HEK293 (cell line): ENCODE measurements around the gene AMD1.

ENCODE experiments used
- HOXC10 ChIP-seq: sonication (generic); formaldehyde crosslinking; IDR thresholded peaks from 2 replicates; pipeline ENCODE4 v1.8.1; 2023; ENCODE audit warnings: mild to moderate bottlenecking, missing genetic modification reagents
- KLF16 ChIP-seq: fragments of 450-650 bp; formaldehyde crosslinking; IDR thresholded peaks from 2 replicates; pipeline ENCODE4 v1.5.1; 2017; ENCODE audit warnings: missing biosample characterization, missing genetic modification characterization
- MYNN ChIP-seq: fragments of 450-650 bp; formaldehyde crosslinking; IDR thresholded peaks from 2 replicates; pipeline ENCODE4 v1.5.1; 2016; ENCODE audit warnings: missing biosample characterization, missing genetic modification characterization, borderline replicate concordance
- PATZ1 ChIP-seq: fragments of 450-650 bp; formaldehyde crosslinking; IDR thresholded peaks from 2 replicates; pipeline ENCODE4 v1.5.1; 2016; ENCODE audit warnings: missing biosample characterization, missing genetic modification characterization
- SP2 ChIP-seq: fragments of 450-650 bp; formaldehyde crosslinking; IDR thresholded peaks from 2 replicates; pipeline ENCODE4 v1.5.1; 2016; ENCODE audit warnings: missing biosample characterization, missing genetic modification characterization
- TCF7L2 ChIP-seq: IDR thresholded peaks from 2 replicates; pipeline ENCODE4 v1.6.1; 2011; ENCODE audit warnings: low read depth, mild to moderate bottlenecking, inconsistent platforms, low read length, moderate library complexity, borderline replicate concordance
- ZBTB1 ChIP-seq: fragments of 450-650 bp; formaldehyde crosslinking; IDR thresholded peaks from 2 replicates; pipeline ENCODE4 v1.5.1; 2016; ENCODE audit warnings: missing biosample characterization, missing genetic modification characterization
- ZBTB20 ChIP-seq: fragments of 450-650 bp; formaldehyde crosslinking; IDR thresholded peaks from 2 replicates; pipeline ENCODE4 v1.5.1; 2016; ENCODE audit warnings: missing biosample characterization, missing genetic modification characterization
- ZBTB44 ChIP-seq: fragments of 450-650 bp; IDR thresholded peaks from 2 replicates; pipeline ENCODE4 v1.5.1; 2018; ENCODE audit warnings: missing biosample characterization, mild to moderate bottlenecking, missing genetic modification characterization
- ZBTB48 ChIP-seq: fragments of 450-650 bp; formaldehyde crosslinking; IDR thresholded peaks from 2 replicates; pipeline ENCODE4 v1.5.1; 2016; ENCODE audit warnings: missing biosample characterization, missing genetic modification characterization
- ZBTB8A ChIP-seq: fragments of 450-650 bp; formaldehyde crosslinking; IDR thresholded peaks from 2 replicates; pipeline ENCODE4 v1.5.1; 2016; ENCODE audit warnings: missing biosample characterization, missing genetic modification characterization
- ZFP3 ChIP-seq: fragments of 450-650 bp; formaldehyde crosslinking; IDR thresholded peaks from 2 replicates; pipeline ENCODE4 v1.5.1; 2016; ENCODE audit warnings: low read depth, missing biosample characterization, missing genetic modification characterization
- ZFP37 ChIP-seq: fragments of 450-650 bp; formaldehyde crosslinking; IDR thresholded peaks from 2 replicates; pipeline ENCODE4 v1.5.1; 2016; ENCODE audit warnings: missing biosample characterization, missing genetic modification characterization
- ZNF138 ChIP-seq: fragments of 450-650 bp; formaldehyde crosslinking; IDR thresholded peaks from 2 replicates; pipeline ENCODE4 v1.5.1; 2016; ENCODE audit warnings: missing biosample characterization, missing genetic modification characterization, borderline replicate concordance
- ZNF16 ChIP-seq: fragments of 450-650 bp; formaldehyde crosslinking; IDR thresholded peaks from 2 replicates; pipeline ENCODE4 v1.5.1; 2016; ENCODE audit warnings: low read depth, missing biosample characterization, missing genetic modification characterization
- ZNF248 ChIP-seq: fragments of 450-650 bp; formaldehyde crosslinking; IDR thresholded peaks from 2 replicates; pipeline ENCODE4 v1.5.1; 2017; ENCODE audit warnings: missing biosample characterization, missing genetic modification characterization
- ZNF404 ChIP-seq: fragments of 450-650 bp; formaldehyde crosslinking; IDR thresholded peaks from 2 replicates; pipeline ENCODE4 v1.5.1; 2017; ENCODE audit warnings: missing biosample characterization, missing genetic modification characterization
- ZNF514 ChIP-seq: fragments of 450-650 bp; formaldehyde crosslinking; IDR thresholded peaks from 2 replicates; pipeline ENCODE4 v1.5.1; 2016; ENCODE audit warnings: missing biosample characterization, missing genetic modification characterization
- ZNF529 ChIP-seq: fragments of 450-650 bp; formaldehyde crosslinking; IDR thresholded peaks from 2 replicates; pipeline ENCODE4 v1.5.1; 2017; ENCODE audit warnings: missing genetic modification characterization, missing biosample characterization; ENCODE audit not compliant: insufficient replicate concordance
- ZNF561 ChIP-seq: fragments of 450-650 bp; IDR thresholded peaks from 2 replicates; pipeline ENCODE4 v1.5.1; 2018; ENCODE audit warnings: missing biosample characterization, missing genetic modification characterization, borderline replicate concordance
- ZNF645 ChIP-seq: fragments of 450-650 bp; formaldehyde crosslinking; IDR thresholded peaks from 2 replicates; pipeline ENCODE4; 2016; ENCODE audit warnings: missing biosample characterization, missing genetic modification characterization
- ZNF660 ChIP-seq: fragments of 450-650 bp; IDR thresholded peaks from 2 replicates; pipeline ENCODE4 v1.5.1; 2018; ENCODE audit warnings: missing biosample characterization, mild to moderate bottlenecking, missing genetic modification characterization
- ZNF664 ChIP-seq: fragments of 450-650 bp; formaldehyde crosslinking; IDR thresholded peaks from 2 replicates; pipeline ENCODE4 v1.5.1; 2016; ENCODE audit warnings: missing biosample characterization, missing genetic modification characterization
- ZNF670 ChIP-seq: fragments of 450-650 bp; formaldehyde crosslinking; IDR thresholded peaks from 2 replicates; pipeline ENCODE4 v1.5.1; 2016; ENCODE audit warnings: missing biosample characterization, missing genetic modification characterization, low read depth
- ZSCAN16 ChIP-seq: fragments of 450-650 bp; formaldehyde crosslinking; IDR thresholded peaks from 2 replicates; pipeline ENCODE4 v1.5.1; 2016; ENCODE audit warnings: missing biosample characterization, missing genetic modification characterization
- TF ChIP-seq, protein P1 (sequence below): fragments of 450-650 bp; formaldehyde crosslinking; IDR thresholded peaks from 2 replicates; pipeline ENCODE4 v1.5.1; 2016; ENCODE audit warnings: missing biosample characterization, missing genetic modification characterization
- TF ChIP-seq, protein P2 (sequence below): IDR thresholded peaks from 2 replicates; pipeline ENCODE4 v1.6.1; 2011; ENCODE audit warnings: mild to moderate bottlenecking, low read depth, low read length, borderline replicate concordance
- TF ChIP-seq, protein P3 (sequence below): fragments of 450-650 bp; formaldehyde crosslinking; IDR thresholded peaks from 2 replicates; pipeline ENCODE4 v1.5.1; 2016; ENCODE audit warnings: missing biosample characterization, missing genetic modification characterization
- TF ChIP-seq, protein P4 (sequence below): fragments of 450-650 bp; formaldehyde crosslinking; IDR thresholded peaks from 2 replicates; pipeline ENCODE4 v1.5.1; 2017; ENCODE audit warnings: missing biosample characterization, missing genetic modification characterization

The AMD1 gene

GRCh38 chr6:110876170-110876773 is 1.7 kb downstream of the AMD1 start (continued):
- TF ChIP-seq ZBTB8A = peak; percentile 88
- peak; percentile 10; the same call in 1 of the 2 replicates for TF ChIP-seq MYNN (tag by site-specific recombination)
- TF ChIP-seq TCF7L2 = no peak
- no peak for TF ChIP-seq ZNF138 (tag by site-specific recombination)
- no peak for TF ChIP-seq ZNF645 (tag by site-specific recombination)
- TF ChIP-seq, protein P1, sequence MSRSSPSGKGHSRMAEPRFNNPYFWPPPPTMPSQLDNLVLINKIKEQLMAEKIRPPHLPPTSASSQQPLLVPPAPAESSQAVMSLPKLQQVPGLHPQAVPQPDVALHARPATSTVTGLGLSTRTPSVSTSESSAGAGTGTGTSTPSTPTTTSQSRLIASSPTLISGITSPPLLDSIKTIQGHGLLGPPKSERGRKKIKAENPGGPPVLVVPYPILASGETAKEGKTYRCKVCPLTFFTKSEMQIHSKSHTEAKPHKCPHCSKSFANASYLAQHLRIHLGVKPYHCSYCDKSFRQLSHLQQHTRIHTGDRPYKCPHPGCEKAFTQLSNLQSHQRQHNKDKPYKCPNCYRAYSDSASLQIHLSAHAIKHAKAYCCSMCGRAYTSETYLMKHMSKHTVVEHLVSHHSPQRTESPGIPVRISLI (tag by site-specific recombination) = peak; percentile 90
- TF ChIP-seq ZSCAN16 = no peak; the same call in 1 of the 2 replicates
- TF ChIP-seq ZNF16 = no peak
- TF ChIP-seq ZBTB20 (tag by site-specific recombination) = peak; percentile 41; the same call in 1 of the 2 replicates
- TF ChIP-seq, protein P2, sequence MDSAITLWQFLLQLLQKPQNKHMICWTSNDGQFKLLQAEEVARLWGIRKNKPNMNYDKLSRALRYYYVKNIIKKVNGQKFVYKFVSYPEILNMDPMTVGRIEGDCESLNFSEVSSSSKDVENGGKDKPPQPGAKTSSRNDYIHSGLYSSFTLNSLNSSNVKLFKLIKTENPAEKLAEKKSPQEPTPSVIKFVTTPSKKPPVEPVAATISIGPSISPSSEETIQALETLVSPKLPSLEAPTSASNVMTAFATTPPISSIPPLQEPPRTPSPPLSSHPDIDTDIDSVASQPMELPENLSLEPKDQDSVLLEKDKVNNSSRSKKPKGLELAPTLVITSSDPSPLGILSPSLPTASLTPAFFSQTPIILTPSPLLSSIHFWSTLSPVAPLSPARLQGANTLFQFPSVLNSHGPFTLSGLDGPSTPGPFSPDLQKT = no peak
- TF ChIP-seq KLF16 (tag by site-specific recombination) = peak; percentile 83
- no peak for TF ChIP-seq ZNF404
- no peak for TF ChIP-seq ZNF529
- TF ChIP-seq ZBTB44 (tag by site-specific recombination) = no peak
- peak; percentile 82; the same call in 1 of the 2 replicates for TF ChIP-seq ZFP37 (tag by site-specific recombination)
- peak; percentile 88 for TF ChIP-seq ZBTB48 (tag by site-specific recombination)
- TF ChIP-seq ZNF248 (tag by site-specific recombination) = no peak
- TF ChIP-seq ZNF664 (tag by site-specific recombination) = no peak
- 0 out of 2 replicates have a peak, but pooled peaks have one; percentile 46 for TF ChIP-seq ZNF660 (tag by site-specific recombination)
- peak; percentile 88 for TF ChIP-seq SP2 (tag by site-specific recombination)
- TF ChIP-seq, protein P3, sequence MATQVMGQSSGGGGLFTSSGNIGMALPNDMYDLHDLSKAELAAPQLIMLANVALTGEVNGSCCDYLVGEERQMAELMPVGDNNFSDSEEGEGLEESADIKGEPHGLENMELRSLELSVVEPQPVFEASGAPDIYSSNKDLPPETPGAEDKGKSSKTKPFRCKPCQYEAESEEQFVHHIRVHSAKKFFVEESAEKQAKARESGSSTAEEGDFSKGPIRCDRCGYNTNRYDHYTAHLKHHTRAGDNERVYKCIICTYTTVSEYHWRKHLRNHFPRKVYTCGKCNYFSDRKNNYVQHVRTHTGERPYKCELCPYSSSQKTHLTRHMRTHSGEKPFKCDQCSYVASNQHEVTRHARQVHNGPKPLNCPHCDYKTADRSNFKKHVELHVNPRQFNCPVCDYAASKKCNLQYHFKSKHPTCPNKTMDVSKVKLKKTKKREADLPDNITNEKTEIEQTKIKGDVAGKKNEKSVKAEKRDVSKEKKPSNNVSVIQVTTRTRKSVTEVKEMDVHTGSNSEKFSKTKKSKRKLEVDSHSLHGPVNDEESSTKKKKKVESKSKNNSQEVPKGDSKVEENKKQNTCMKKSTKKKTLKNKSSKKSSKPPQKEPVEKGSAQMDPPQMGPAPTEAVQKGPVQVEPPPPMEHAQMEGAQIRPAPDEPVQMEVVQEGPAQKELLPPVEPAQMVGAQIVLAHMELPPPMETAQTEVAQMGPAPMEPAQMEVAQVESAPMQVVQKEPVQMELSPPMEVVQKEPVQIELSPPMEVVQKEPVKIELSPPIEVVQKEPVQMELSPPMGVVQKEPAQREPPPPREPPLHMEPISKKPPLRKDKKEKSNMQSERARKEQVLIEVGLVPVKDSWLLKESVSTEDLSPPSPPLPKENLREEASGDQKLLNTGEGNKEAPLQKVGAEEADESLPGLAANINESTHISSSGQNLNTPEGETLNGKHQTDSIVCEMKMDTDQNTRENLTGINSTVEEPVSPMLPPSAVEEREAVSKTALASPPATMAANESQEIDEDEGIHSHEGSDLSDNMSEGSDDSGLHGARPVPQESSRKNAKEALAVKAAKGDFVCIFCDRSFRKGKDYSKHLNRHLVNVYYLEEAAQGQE (tag by site-specific recombination) = peak; percentile 88
- TF ChIP-seq ZNF670 (tag by site-specific recombination) = no peak
- TF ChIP-seq HOXC10 (CRISPR knock-in tag) = 0 out of 2 replicates have a peak, but pooled peaks have one; percentile 10
- no peak for TF ChIP-seq ZNF514 (tag by site-specific recombination)
- no peak; the same call in none of the 2 replicates for TF ChIP-seq PATZ1 (tag by site-specific recombination)
- no peak; the same call in 1 of the 2 replicates for TF ChIP-seq ZNF561 (tag by site-specific recombination)
- no peak for TF ChIP-seq ZBTB1
- TF ChIP-seq ZFP3 (tag by site-specific recombination) = no peak
- TF ChIP-seq, protein P4, sequence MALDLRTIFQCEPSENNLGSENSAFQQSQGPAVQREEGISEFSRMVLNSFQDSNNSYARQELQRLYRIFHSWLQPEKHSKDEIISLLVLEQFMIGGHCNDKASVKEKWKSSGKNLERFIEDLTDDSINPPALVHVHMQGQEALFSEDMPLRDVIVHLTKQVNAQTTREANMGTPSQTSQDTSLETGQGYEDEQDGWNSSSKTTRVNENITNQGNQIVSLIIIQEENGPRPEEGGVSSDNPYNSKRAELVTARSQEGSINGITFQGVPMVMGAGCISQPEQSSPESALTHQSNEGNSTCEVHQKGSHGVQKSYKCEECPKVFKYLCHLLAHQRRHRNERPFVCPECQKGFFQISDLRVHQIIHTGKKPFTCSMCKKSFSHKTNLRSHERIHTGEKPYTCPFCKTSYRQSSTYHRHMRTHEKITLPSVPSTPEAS (tag by site-specific recombination) = no peak
